HEK293 (cell line): ENCODE results near the gene PLEKHF1.

Experiments
- CTCF ChIA-PET: fragments of 350-600 bp; formaldehyde crosslinking; extraction: SDS; loops from one replicate; lab custom pipeline; 2021; ENCODE audit warnings: antibody characterized with exemption; lab: Yijun Ruan, JAX
- POLR2A ChIA-PET: fragments of 300-600 bp; formaldehyde crosslinking; extraction: SDS; loops from one replicate; lab custom pipeline; 2020; ENCODE audit warnings: antibody characterized with exemption, inconsistent platforms; lab: Yijun Ruan, JAX
- H3K27ac ChIP-seq: fragments of 200-500 bp; sonication (Bioruptor generic); 2 replicates; pipeline ENCODE4 v1.5.1; 2014; ENCODE audit warnings: low read depth, low read length, control low read depth, inconsistent platforms; ENCODE audit errors: extremely low read depth
- H3K36me3 ChIP-seq, 2 experiments: fragments of 200-500 bp in 1 of 2; sonication (Bioruptor generic) in 1 of 2; 1 replicate in 1 of 2; 2 replicates in 1 of 2; pipeline ENCODE4 v1.5.1; 2014 to 2017; ENCODE audit warnings: inconsistent platforms in 2 of 2, low read length in 2 of 2; ENCODE audit not compliant: control insufficient read depth in 2 of 2, insufficient read depth in 1 of 2
- H3K4me1 ChIP-seq: fragments of 200-500 bp; sonication (Bioruptor generic); 2 replicates; pipeline ENCODE4 v1.5.1; 2014; ENCODE audit warnings: mild to moderate bottlenecking, low read length, inconsistent platforms; ENCODE audit not compliant: control insufficient read depth, insufficient read depth
- H3K4me3 ChIP-seq: 2 replicates; pipeline ENCODE4 v1.5.1; 2011; ENCODE audit warnings: low read depth, mild to moderate bottlenecking, control low read depth, low read length, moderate library complexity
- H3K9me3 ChIP-seq: fragments of 200-500 bp; sonication (Bioruptor generic); 2 replicates; pipeline ENCODE4 v1.5.1; 2014; ENCODE audit warnings: low read depth, low read length, inconsistent platforms; ENCODE audit not compliant: control insufficient read depth, insufficient read depth
- BCL6B ChIP-seq: fragments of 450-650 bp; formaldehyde crosslinking; IDR thresholded peaks from 2 replicates; pipeline ENCODE4 v1.5.1; 2017; ENCODE audit warnings: missing biosample characterization, missing genetic modification characterization
- GLI2 ChIP-seq: fragments of 450-650 bp; formaldehyde crosslinking; IDR thresholded peaks from 2 replicates; pipeline ENCODE4; 2017; ENCODE audit warnings: missing biosample characterization, missing genetic modification characterization, low read depth, borderline replicate concordance
- MEIS1 ChIP-seq: sonication (generic); formaldehyde crosslinking; IDR thresholded peaks from 2 replicates; pipeline ENCODE4 v1.8.1; 2022; ENCODE audit warnings: missing genetic modification reagents, mild to moderate bottlenecking, borderline replicate concordance
- TRIM28 ChIP-seq: IDR thresholded peaks from 2 replicates; pipeline ENCODE4 v1.6.1; 2011; ENCODE audit warnings: low read length, control low read depth, borderline replicate concordance
- TSHZ1 ChIP-seq: fragments of 450-650 bp; formaldehyde crosslinking; IDR thresholded peaks from 2 replicates; pipeline ENCODE4 v1.5.1; 2016; ENCODE audit warnings: missing biosample characterization, missing genetic modification characterization, borderline replicate concordance
- ZNF184 ChIP-seq: fragments of 450-650 bp; IDR thresholded peaks from 2 replicates; pipeline ENCODE4 v1.5.1; 2018; ENCODE audit warnings: missing biosample characterization, mild to moderate bottlenecking, missing genetic modification characterization
- ZNF416 ChIP-seq: fragments of 450-650 bp; formaldehyde crosslinking; IDR thresholded peaks from 2 replicates; pipeline ENCODE4 v1.5.1; 2016; ENCODE audit warnings: missing biosample characterization, missing genetic modification characterization
- ZNF426 ChIP-seq: fragments of 450-650 bp; formaldehyde crosslinking; IDR thresholded peaks from 2 replicates; pipeline ENCODE4 v1.5.1; 2017; ENCODE audit warnings: missing biosample characterization, missing genetic modification characterization, mild to moderate bottlenecking, inconsistent platforms, moderate library complexity
- ZNF433 ChIP-seq: fragments of 450-650 bp; formaldehyde crosslinking; IDR thresholded peaks from 2 replicates; pipeline ENCODE4 v1.5.1; 2016; ENCODE audit warnings: missing biosample characterization, missing genetic modification characterization, low read depth
- ZNF48 ChIP-seq: fragments of 450-650 bp; formaldehyde crosslinking; IDR thresholded peaks from 2 replicates; pipeline ENCODE4 v1.5.1; 2016; ENCODE audit warnings: missing biosample characterization, missing genetic modification characterization
- ZNF510 ChIP-seq: fragments of 450-650 bp; formaldehyde crosslinking; IDR thresholded peaks from 2 replicates; pipeline ENCODE4 v1.5.1; 2018; ENCODE audit warnings: mild to moderate bottlenecking, missing genetic modification characterization, missing biosample characterization; ENCODE audit not compliant: insufficient replicate concordance
- ZNF521 ChIP-seq: fragments of 450-650 bp; formaldehyde crosslinking; IDR thresholded peaks from 2 replicates; pipeline ENCODE4 v1.5.1; 2017; ENCODE audit warnings: missing biosample characterization, mild to moderate bottlenecking, missing genetic modification characterization
- ZNF561 ChIP-seq: fragments of 450-650 bp; IDR thresholded peaks from 2 replicates; pipeline ENCODE4 v1.5.1; 2018; ENCODE audit warnings: missing biosample characterization, missing genetic modification characterization, borderline replicate concordance
- ZNF600 ChIP-seq: fragments of 450-650 bp; formaldehyde crosslinking; IDR thresholded peaks from 2 replicates; pipeline ENCODE4 v1.5.1; 2016; ENCODE audit warnings: missing biosample characterization, missing genetic modification characterization
- ZNF610 ChIP-seq: fragments of 450-650 bp; formaldehyde crosslinking; IDR thresholded peaks from 2 replicates; pipeline ENCODE4 v1.5.1; 2016; ENCODE audit warnings: missing biosample characterization, missing genetic modification characterization, borderline replicate concordance
- ZNF792 ChIP-seq: fragments of 450-650 bp; formaldehyde crosslinking; IDR thresholded peaks from 2 replicates; pipeline ENCODE4 v1.5.1; 2016; ENCODE audit warnings: missing biosample characterization, missing genetic modification characterization
- TF ChIP-seq, protein P1 (sequence below): fragments of 450-650 bp; formaldehyde crosslinking; IDR thresholded peaks from 2 replicates; pipeline ENCODE4 v1.5.1; 2016; ENCODE audit warnings: missing biosample characterization, missing genetic modification characterization
- TF ChIP-seq, protein P2 (sequence below): fragments of 450-650 bp; formaldehyde crosslinking; IDR thresholded peaks from 2 replicates; pipeline ENCODE4 v1.5.1; 2016; ENCODE audit warnings: missing biosample characterization, missing genetic modification characterization

The PLEKHF1 gene

DNA sequence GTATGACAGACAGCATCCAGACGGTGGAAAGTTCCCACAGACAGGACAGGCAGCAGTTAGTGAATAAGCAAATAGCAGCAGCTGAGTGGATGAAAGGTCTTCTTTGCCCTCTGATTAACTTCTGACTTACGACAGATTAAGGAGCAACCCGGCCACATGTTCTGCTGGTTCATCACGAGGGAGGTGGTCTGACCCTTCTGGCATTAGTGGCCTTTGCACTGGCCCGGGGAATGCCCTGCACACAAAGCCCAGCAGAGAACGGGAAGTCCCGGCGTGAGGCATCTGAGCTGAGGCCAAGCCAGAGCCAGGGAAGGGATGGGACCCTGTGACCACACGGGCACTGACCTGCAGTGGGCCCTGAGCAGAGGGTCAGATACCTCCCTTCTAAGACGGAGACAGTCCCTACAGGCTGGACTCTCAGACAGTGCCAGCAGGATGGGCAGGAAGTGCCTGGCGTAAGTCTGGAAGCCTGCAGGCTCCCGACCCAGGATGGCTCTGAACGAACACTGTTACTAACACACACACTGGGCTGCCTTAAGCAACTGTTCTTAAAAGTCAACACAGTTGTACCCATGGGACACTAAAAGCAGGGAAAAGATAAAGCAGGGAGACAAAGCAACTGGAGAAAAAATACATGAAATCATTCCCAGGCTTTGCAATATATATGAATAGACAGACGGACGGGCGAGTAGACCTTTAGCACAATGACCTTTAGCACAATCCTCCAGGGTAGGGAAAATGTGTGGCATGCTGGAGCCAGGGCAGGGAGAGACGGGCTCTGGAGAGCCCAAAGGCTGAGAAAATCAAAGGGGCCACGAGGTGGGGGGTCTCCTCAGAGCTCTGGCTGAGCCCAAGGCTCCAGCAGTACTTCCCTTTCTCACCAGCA, 43.5 kb downstream of the PLEKHF1 start:
- peaks cover 3% of the 10 kb centered on the region; the same call in 1 of the 2 replicates for H3K4me1 ChIP-seq
- ChIA-PET CTCF (interaction anchor here (1.4 to 13.2 kb wide), 5 partner anchors 7 to 100 kb away, joined by 3 to 299 read pairs (median 37); partner anchors contain the start of genes C19orf12 and POP4), POLR2A (interaction anchor here (0.7 kb wide), 1 partner anchor 103 kb away, joined by 3 read pairs; the partner anchor contains the start of gene POP4)

More for the DNA sequence above, 43.5 kb downstream of the PLEKHF1 start:
- no peak overlapping the region for H3K27ac ChIP-seq
- TF ChIP-seq ZNF792 (tag by site-specific recombination) (no peak), ZNF48 (tag by site-specific recombination) (no peak), ZNF561 (tag by site-specific recombination) (no peak), ZNF521 (tag by site-specific recombination) (no peak), ZNF416 (tag by site-specific recombination) (no peak), ZNF510 (tag by site-specific recombination) (no peak), ZNF426 (tag by site-specific recombination) (no peak), BCL6B (tag by site-specific recombination) (no peak), ZNF600 (no peak), GLI2 (tag by site-specific recombination) (no peak), ZNF184 (no peak), ZNF433 (tag by site-specific recombination) (no peak), ZNF610 (tag by site-specific recombination) (no peak), TSHZ1 (no peak), MEIS1 (CRISPR knock-in tag) (no peak), TRIM28 (no peak)
- TF ChIP-seq, protein P1, sequence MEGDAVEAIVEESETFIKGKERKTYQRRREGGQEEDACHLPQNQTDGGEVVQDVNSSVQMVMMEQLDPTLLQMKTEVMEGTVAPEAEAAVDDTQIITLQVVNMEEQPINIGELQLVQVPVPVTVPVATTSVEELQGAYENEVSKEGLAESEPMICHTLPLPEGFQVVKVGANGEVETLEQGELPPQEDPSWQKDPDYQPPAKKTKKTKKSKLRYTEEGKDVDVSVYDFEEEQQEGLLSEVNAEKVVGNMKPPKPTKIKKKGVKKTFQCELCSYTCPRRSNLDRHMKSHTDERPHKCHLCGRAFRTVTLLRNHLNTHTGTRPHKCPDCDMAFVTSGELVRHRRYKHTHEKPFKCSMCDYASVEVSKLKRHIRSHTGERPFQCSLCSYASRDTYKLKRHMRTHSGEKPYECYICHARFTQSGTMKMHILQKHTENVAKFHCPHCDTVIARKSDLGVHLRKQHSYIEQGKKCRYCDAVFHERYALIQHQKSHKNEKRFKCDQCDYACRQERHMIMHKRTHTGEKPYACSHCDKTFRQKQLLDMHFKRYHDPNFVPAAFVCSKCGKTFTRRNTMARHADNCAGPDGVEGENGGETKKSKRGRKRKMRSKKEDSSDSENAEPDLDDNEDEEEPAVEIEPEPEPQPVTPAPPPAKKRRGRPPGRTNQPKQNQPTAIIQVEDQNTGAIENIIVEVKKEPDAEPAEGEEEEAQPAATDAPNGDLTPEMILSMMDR (tag by site-specific recombination) = no peak
- TF ChIP-seq, protein P2, sequence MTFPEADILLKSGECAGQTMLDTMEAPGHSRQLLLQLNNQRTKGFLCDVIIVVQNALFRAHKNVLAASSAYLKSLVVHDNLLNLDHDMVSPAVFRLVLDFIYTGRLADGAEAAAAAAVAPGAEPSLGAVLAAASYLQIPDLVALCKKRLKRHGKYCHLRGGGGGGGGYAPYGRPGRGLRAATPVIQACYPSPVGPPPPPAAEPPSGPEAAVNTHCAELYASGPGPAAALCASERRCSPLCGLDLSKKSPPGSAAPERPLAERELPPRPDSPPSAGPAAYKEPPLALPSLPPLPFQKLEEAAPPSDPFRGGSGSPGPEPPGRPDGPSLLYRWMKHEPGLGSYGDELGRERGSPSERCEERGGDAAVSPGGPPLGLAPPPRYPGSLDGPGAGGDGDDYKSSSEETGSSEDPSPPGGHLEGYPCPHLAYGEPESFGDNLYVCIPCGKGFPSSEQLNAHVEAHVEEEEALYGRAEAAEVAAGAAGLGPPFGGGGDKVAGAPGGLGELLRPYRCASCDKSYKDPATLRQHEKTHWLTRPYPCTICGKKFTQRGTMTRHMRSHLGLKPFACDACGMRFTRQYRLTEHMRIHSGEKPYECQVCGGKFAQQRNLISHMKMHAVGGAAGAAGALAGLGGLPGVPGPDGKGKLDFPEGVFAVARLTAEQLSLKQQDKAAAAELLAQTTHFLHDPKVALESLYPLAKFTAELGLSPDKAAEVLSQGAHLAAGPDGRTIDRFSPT (tag by site-specific recombination) = no peak
- peaks cover 25 to 51% of the 10 kb centered on the region in 2 experiments for H3K36me3 ChIP-seq
- H3K4me3 ChIP-seq = no peak overlapping the region
- H3K9me3 ChIP-seq = no peaks in the 10 kb centered on the region
